RWPE1 (cell line): Measurements from ENCODE around the gene HDAC4.

Experiments
- CTCF ChIA-PET: fragments of 350-600 bp; sonication (Branson Sonifier 250); formaldehyde crosslinking; extraction: SDS; loops from one replicate; lab custom pipeline; 2021; lab: Yijun Ruan, JAX
- POLR2A ChIA-PET: fragments of 400-600 bp; formaldehyde crosslinking; extraction: SDS; loops from one replicate; lab custom pipeline; 2020; ENCODE audit warnings: antibody characterized with exemption; ENCODE audit not compliant: low non-redundant PET; lab: Yijun Ruan, JAX
- DNase-seq: peaks from one replicate; pipeline ENCODE4 v3.0.0; 2012; ENCODE audit warnings: low spot score
- H3K27ac ChIP-seq: fragments of 450-650 bp; 2 replicates; pipeline ENCODE4 v1.5.1; 2017
- TF ChIP-seq, protein P1 (sequence below): fragments of 450-650 bp; conservative IDR thresholded peaks from 2 replicates; pipeline ENCODE4 v1.5.1; 2017; ENCODE audit warnings: low read depth, mild to moderate bottlenecking

Gene HDAC4

DNA sequence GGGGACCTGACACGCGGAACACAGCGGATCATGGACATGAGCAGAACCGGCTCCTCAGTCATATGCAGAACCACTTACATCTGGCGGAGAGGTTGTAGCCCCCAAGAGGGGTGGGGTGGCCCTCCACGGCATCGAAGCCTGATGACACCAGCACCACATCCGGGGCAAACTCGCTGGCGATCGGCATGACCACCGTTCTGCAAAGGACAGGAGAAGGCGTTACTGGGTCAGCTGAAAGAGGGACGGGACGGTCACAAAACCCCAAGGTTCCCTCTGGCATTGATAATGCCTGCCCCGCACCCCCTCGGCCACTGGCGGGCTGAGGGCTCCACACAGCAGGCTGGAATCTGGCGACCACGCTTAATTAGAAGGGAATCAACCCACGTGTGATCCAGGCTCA, 332.4 kb downstream of the HDAC4 start:
- H3K27ac ChIP-seq = no peak overlapping the region

DNA sequence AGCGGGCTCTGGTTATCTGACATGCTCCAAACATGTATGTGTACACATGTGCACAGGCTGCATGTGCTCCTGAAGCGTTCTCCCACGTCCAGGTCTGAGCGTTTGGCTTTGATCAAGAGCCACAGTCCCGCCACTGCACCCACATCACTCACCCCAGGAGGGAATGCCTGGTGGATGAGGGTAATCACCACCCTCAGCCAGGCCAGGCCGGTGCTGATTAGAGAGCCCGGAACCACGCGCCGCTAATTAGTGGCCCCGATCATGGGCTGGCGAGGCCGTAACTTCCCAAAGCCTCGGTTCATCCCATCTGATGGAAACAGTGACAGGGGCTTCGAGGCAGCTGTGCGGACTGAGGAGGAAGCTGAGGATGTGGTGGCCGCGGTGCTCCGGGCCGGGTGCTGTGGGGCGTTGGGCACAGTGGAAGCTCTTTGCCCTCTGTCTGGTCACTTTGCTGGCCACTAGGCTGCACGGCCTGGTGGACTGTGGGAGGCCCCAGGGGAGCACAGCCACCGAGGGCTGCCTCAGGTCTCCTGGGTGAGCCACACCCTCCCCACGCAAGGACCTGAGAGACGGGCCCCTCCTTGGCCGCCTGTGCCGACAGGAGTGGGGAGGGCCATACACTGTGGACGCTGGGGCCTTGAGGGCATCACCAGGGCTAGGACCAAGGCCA, 333.5 kb downstream of the HDAC4 start:
- CTCF ChIA-PET = no interaction called here
- POLR2A ChIA-PET = no interaction called here
- TF ChIP-seq, protein P1, sequence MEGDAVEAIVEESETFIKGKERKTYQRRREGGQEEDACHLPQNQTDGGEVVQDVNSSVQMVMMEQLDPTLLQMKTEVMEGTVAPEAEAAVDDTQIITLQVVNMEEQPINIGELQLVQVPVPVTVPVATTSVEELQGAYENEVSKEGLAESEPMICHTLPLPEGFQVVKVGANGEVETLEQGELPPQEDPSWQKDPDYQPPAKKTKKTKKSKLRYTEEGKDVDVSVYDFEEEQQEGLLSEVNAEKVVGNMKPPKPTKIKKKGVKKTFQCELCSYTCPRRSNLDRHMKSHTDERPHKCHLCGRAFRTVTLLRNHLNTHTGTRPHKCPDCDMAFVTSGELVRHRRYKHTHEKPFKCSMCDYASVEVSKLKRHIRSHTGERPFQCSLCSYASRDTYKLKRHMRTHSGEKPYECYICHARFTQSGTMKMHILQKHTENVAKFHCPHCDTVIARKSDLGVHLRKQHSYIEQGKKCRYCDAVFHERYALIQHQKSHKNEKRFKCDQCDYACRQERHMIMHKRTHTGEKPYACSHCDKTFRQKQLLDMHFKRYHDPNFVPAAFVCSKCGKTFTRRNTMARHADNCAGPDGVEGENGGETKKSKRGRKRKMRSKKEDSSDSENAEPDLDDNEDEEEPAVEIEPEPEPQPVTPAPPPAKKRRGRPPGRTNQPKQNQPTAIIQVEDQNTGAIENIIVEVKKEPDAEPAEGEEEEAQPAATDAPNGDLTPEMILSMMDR = no peak
- no peak for DNase-seq
- H3K27ac ChIP-seq = no peak overlapping the region

More for the DNA sequence above, 332.4 kb downstream of the HDAC4 start:
- POLR2A ChIA-PET = no interaction called here
- TF ChIP-seq, protein P1 = no peak
- CTCF ChIA-PET = interaction anchor here (0.7 kb wide), 1 partner anchor 144 kb away, joined by 3 read pairs; no protein-coding TSS in a partner anchor
- no peak for DNase-seq

GRCh38 chr2:239066597-239066996, 334.2 kb downstream of the HDAC4 start:
- ChIA-PET POLR2A (no interaction called here), CTCF (interaction anchor here (1.0 kb wide), 1 partner anchor 10 kb away, joined by 4 read pairs; no protein-coding TSS in a partner anchor)
- H3K27ac ChIP-seq = no peak overlapping the region
- DNase-seq = no peak
- TF ChIP-seq, protein P1 = no peak

DNA sequence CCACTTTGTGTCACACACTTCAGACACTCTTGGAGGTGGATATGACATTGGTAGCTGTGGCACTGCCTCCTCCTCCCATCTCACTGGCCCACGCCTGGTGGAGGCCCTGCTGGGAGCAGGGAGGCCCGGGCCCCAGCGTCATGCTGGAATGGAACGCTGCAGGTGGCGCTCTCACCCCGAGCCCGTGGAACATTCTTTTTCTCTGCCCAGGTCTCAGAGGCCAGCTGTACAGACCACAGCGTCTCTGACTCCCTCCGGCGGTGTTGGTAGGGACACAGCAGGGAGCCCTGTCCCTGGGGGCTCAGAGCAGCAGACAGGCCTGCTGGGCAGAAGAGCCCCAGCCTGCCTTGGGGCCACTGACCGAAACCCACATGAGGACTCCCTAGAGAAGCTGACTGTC, 334.9 kb downstream of the HDAC4 start:
- TF ChIP-seq, protein P1 = no peak
- ChIA-PET CTCF (interaction anchor here (1.0 kb wide), 1 partner anchor 10 kb away, joined by 4 read pairs; no protein-coding TSS in a partner anchor), POLR2A (no interaction called here)
- no peak for DNase-seq
- no peak overlapping the region for H3K27ac ChIP-seq

DNA sequence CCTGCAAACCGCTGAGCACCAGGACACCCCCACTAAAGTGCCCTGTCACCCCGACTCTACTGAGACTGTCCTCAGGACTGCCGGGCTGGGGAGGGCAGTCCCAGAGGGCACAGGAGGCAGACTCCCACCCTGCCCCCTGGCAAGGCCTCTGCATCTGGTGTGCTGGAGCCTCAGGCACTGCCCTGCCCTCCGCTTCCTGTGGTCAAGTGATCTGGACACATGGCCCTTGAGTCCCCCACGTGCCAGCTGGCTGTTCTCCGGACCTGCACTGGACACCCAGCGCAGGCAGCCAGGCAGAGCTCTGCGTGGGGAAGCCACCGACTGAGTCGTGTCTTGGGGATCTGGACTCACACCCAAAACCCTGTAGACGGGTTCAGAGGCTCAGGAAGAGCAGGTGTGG, 335.3 kb downstream of the HDAC4 start:
- no peak for DNase-seq
- ChIA-PET POLR2A (no interaction called here), CTCF (interaction anchor here (1.0 kb wide), 1 partner anchor 9 kb away, joined by 4 read pairs; no protein-coding TSS in a partner anchor)
- TF ChIP-seq, protein P1 = no peak
- H3K27ac ChIP-seq = no peak overlapping the region

DNA sequence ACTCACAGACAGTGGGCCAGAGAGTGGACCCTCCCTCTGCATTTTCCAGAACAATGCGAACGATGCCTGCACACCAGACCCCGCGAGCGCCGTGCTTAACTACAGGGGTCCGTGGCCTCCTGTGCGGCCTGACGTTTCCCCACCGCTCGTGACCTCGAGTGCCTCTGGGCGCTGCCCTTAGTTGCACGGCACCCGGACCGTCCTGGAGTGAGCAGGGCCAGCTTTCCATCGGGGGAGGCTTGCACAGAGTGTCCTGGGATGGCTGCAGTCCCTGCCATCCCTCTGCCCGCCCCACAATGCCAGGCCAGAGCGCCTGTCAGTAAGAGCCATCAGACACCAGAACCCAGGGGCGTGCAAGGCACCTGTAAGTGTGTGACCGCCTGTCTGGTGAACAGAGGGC, 335.9 kb downstream of the HDAC4 start:
- DNase-seq = no peak
- ChIA-PET CTCF (no interaction called here), POLR2A (no interaction called here)
- TF ChIP-seq, protein P1 = no peak
- H3K27ac ChIP-seq = no peak overlapping the region
